WERI-Rb-1 (cell line): ENCODE data around the gene TBC1D10A.

Source experiments
- DNase-seq: peaks from one replicate; pipeline ENCODE4 v3.0.0-alpha.2; 2020
- H3K27ac ChIP-seq: fragments of 250-450 bp; sonication (Bioruptor Pico); 2 replicates; pipeline ENCODE4 v1.5.1; 2020; ENCODE audit warnings: mild to moderate bottlenecking, moderate library complexity
- H3K27me3 ChIP-seq: fragments of 250-450 bp; sonication (Bioruptor Pico); 2 replicates; pipeline ENCODE4 v1.5.1; 2021; ENCODE audit warnings: mild to moderate bottlenecking, low read depth, moderate library complexity; ENCODE audit not compliant: insufficient read depth, severe bottlenecking
- H3K36me3 ChIP-seq: fragments of 250-450 bp; sonication (Bioruptor Pico); 2 replicates; pipeline ENCODE4 v1.5.1; 2020; ENCODE audit warnings: mild to moderate bottlenecking, moderate library complexity
- H3K4me3 ChIP-seq: 2 replicates; pipeline ENCODE4 v1.5.1; 2011; ENCODE audit warnings: low read depth, mild to moderate bottlenecking, control low read depth, low read length
- H3K9me3 ChIP-seq: fragments of 250-450 bp; sonication (Bioruptor Pico); 2 replicates; pipeline ENCODE4 v1.5.1; 2021; ENCODE audit warnings: mild to moderate bottlenecking, moderate library complexity; ENCODE audit not compliant: severe bottlenecking
- CTCF ChIP-seq: IDR thresholded peaks from 2 replicates; pipeline ENCODE4 v1.5.1; 2011; ENCODE audit warnings: low read depth, mild to moderate bottlenecking, control low read depth, inconsistent platforms, low read length

The TBC1D10A gene

GRCh38 chr22:30309951-30310741, 16.6 kb downstream of the TBC1D10A start:
- Histone ChIP-seq H3K36me3 (no peaks in the 10 kb centered on the region; the same call in none of the 2 replicates), H3K27ac (no peak overlapping the region), H3K9me3 (no peaks in the 10 kb centered on the region), H3K4me3 (no peak overlapping the region), H3K27me3 (no peaks in the 10 kb centered on the region)
- TF ChIP-seq CTCF = no peak
- DNase-seq = no peak

- no peak overlapping the region for H3K27ac ChIP-seq
- H3K9me3 ChIP-seq = no peaks in the 10 kb centered on the region
- peaks cover 3% of the 10 kb centered on the region for H3K36me3 ChIP-seq
- no peak for DNase-seq
- H3K4me3 ChIP-seq = no peak overlapping the region
- no peaks in the 10 kb centered on the region for H3K27me3 ChIP-seq
- no peak for TF ChIP-seq CTCF
Observed at GRCh38 chr22:30308518-30309230, 18.1 kb downstream of the TBC1D10A start.

GRCh38 chr22:30308093-30308492, 18.6 kb downstream of the TBC1D10A start:
- no peak for TF ChIP-seq CTCF
- no peaks in the 10 kb centered on the region for H3K27me3 ChIP-seq
- no peaks in the 10 kb centered on the region for H3K9me3 ChIP-seq
- peaks cover 9% of the 10 kb centered on the region for H3K36me3 ChIP-seq
- no peak overlapping the region for H3K4me3 ChIP-seq
- DNase-seq = no peak
- no peak overlapping the region for H3K27ac ChIP-seq

- H3K27ac ChIP-seq = no peak overlapping the region
- DNase-seq = no peak
- TF ChIP-seq CTCF = no peak
- H3K27me3 ChIP-seq = no peaks in the 10 kb centered on the region
- no peaks in the 10 kb centered on the region for H3K9me3 ChIP-seq
- H3K4me3 ChIP-seq = no peak overlapping the region
- H3K36me3 ChIP-seq = peaks cover 14% of the 10 kb centered on the region
Observed at GRCh38 chr22:30307041-30307574, 19.6 kb downstream of the TBC1D10A start.

- no peak for TF ChIP-seq CTCF
- Histone ChIP-seq H3K36me3 (peaks cover 16% of the 10 kb centered on the region), H3K9me3 (no peaks in the 10 kb centered on the region), H3K4me3 (no peak overlapping the region), H3K27me3 (no peaks in the 10 kb centered on the region), H3K27ac (no peak overlapping the region)
- no peak for DNase-seq
Observed at GRCh38 chr22:30306627-30307011, 20.1 kb downstream of the TBC1D10A start.
